K562 (cell line): ENCODE results near the gene AP2A2. TPM values are rescaled to one million over a fixed set of nuclear protein-coding genes. Genes with fewer than 3 reads are reported as not detected.

Experiments used
- ATF2 ChIP-seq: sonication (generic); formaldehyde crosslinking; IDR thresholded peaks from 2 replicates; pipeline ENCODE4 v1.8.1; 2022; ENCODE audit warnings: missing genetic modification reagents
- CUX1 ChIP-seq: fragments of 200-800 bp; sonication (Bioruptor generic); IDR thresholded peaks from 2 replicates; pipeline ENCODE4 v1.6.1; 2016; ENCODE audit warnings: missing genetic modification characterization, missing compliant biosample characterization
- GATAD2A ChIP-seq: fragments of 450-650 bp; IDR thresholded peaks from 2 replicates; pipeline ENCODE4 v1.6.1; 2017
- HDAC1 ChIP-seq, 2 experiments: fragments of 450-650 bp; IDR thresholded peaks; 2 replicates each; pipeline ENCODE4 v1.6.1; 2016 to 2017; ENCODE audit warnings: inconsistent platforms in 1 of 2, mild to moderate bottlenecking in 1 of 2, moderate library complexity in 1 of 2
- ZNF311 ChIP-seq: fragments of 250-450 bp; sonication (Bioruptor Pico); IDR thresholded peaks from 2 replicates; pipeline ENCODE4 v1.4.0; 2020; ENCODE audit warnings: mild to moderate bottlenecking, moderate library complexity
- polyA plus RNA-seq, 8 experiments: library from polyadenylated mRNA; depleted of rRNA in 4 of 8; stranded (reverse) in 5 of 8; unstranded in 3 of 8; fragments of >200 nt; fragmentation: Nextera tagmentation in 2 of 8; fragmentation: Illumina TruSeq in 1 of 8; extraction: Ambion mirVana in 2 of 8; extraction: Trizol in 1 of 8; gene quantifications; 2 replicates each; pipeline versions ENCODE4 v1.2.1 to v1.2.3, GENCODE V29; 2011 to 2014; ENCODE audit warnings: inconsistent platforms in 1 of 8, missing spikeins in 1 of 8
- total RNA-seq, 7 experiments: library from RNA; depleted of rRNA in 6 of 7; stranded (reverse); fragments of >200 nt in 6 of 7; fragmentation: Illumina TruSeq in 2 of 7; extraction: Trizol in 2 of 7; gene quantifications; 2 replicates each; pipeline versions ENCODE4 v1.2.1 to v1.2.3, GENCODE V29; 2011 to 2021; ENCODE audit warnings: low replicate concordance in 1 of 7

AP2A2 gene
- total and polyA plus RNA-seq, 9 of the 15 experiments (the other 6 are each of a cell fraction or from before 2014, with no cell fraction given): 0.69 to 41.7 (median 15.2) TPM

GRCh38 chr11:1040428-1041148 is 114.9 kb downstream of the AP2A2 start (continued):
- TF ChIP-seq CUX1 (CRISPR knock-in tag): no peak
- TF ChIP-seq ZNF311: no peak
- TF ChIP-seq ATF2 (CRISPR knock-in tag): no peak
- no peak for TF ChIP-seq GATAD2A
- TF ChIP-seq HDAC1 (IDR thresholded peaks at IDR 0.05): no peak
